GM12891 (cell line): ENCODE measurements around the gene HIGD2A.
"Not testable (repeated sequence)": the region's sequence is repeated elsewhere in the genome, so short reads cannot be mapped to it uniquely, and the experiment has no call there.

Experiments
- DNase-seq: peaks from one replicate; pipeline ENCODE4 v3.0.0; 2011; ENCODE audit warnings: low spot score; ENCODE audit not compliant: insufficient read length
- FAIRE-seq: peaks from 2 replicates; lab custom pipeline; 2011; peaks lifted over from hg19 to GRCh38; lab: Jason Lieb, UNC
- PAX5 ChIP-seq: IDR thresholded peaks from 2 replicates; pipeline ENCODE4 v1.6.1; 2011; ENCODE audit warnings: low read length, moderate library complexity, mild to moderate bottlenecking; ENCODE audit not compliant: insufficient read depth, severe bottlenecking
- POLR2A ChIP-seq: IDR thresholded peaks from 2 replicates; pipeline ENCODE4 v1.6.1; 2011; ENCODE audit warnings: low read depth, low read length, control low read depth
- POLR2AphosphoS5 ChIP-seq: IDR thresholded peaks from 2 replicates; pipeline ENCODE4 v1.6.1; 2011; ENCODE audit warnings: low read depth, low read length, control low read depth
- POU2F2 ChIP-seq: IDR thresholded peaks from 2 replicates; pipeline ENCODE4 v1.6.1; 2011; ENCODE audit warnings: low read depth, mild to moderate bottlenecking, control low read depth, low read length, moderate library complexity
- SPI1 ChIP-seq: IDR thresholded peaks from 2 replicates; pipeline ENCODE4 v1.6.1; 2011; ENCODE audit warnings: low read depth, low read length, control low read depth
- TAF1 ChIP-seq: IDR thresholded peaks from 2 replicates; pipeline ENCODE4 v1.6.1; 2011; ENCODE audit warnings: low read depth, low read length, control low read depth

Gene HIGD2A

GRCh38 chr5:176405656-176406435 lies 17.3 kb downstream of the HIGD2A start:
- no peak for TF ChIP-seq SPI1
- TF ChIP-seq POLR2AphosphoS5: no peak
- no peak for TF ChIP-seq POLR2A
- no peak for TF ChIP-seq POU2F2
- TF ChIP-seq PAX5: no peak
- no peak for TF ChIP-seq TAF1
- FAIRE-seq (no peak), DNase-seq (no peak)

GRCh38 chr5:176406436-176407052 lies 18.0 kb downstream of the HIGD2A start:
- FAIRE-seq: no peak
- no peak for TF ChIP-seq POLR2AphosphoS5
- no peak for TF ChIP-seq POLR2A
- no peak for TF ChIP-seq PAX5
- no peak for TF ChIP-seq SPI1
- TF ChIP-seq TAF1: no peak
- no peak for DNase-seq

GRCh38 chr5:176407456-176408251 lies 19.1 kb downstream of the HIGD2A start:
- no peak for TF ChIP-seq TAF1
- TF ChIP-seq SPI1: no peak
- TF ChIP-seq POU2F2: no peak
- FAIRE-seq (no peak), DNase-seq (no peak)

- DNase-seq, FAIRE-seq: not testable (repeated sequence)
Observed at GRCh38 chr5:176408252-176408573, 19.7 kb downstream of the HIGD2A start.

GRCh38 chr5:176408590-176408989 lies 20.0 kb downstream of the HIGD2A start:
- no peak for FAIRE-seq
- no peak for DNase-seq
- TF ChIP-seq PAX5: no peak
- no peak for TF ChIP-seq TAF1
- no peak for TF ChIP-seq SPI1
- TF ChIP-seq POLR2A: no peak
- no peak for TF ChIP-seq POU2F2
- TF ChIP-seq POLR2AphosphoS5: no peak

- FAIRE-seq: no peak
- no peak for TF ChIP-seq POLR2AphosphoS5
- no peak for TF ChIP-seq PAX5
- TF ChIP-seq POLR2A: no peak
- TF ChIP-seq SPI1: no peak
- no peak for TF ChIP-seq POU2F2
- no peak for TF ChIP-seq TAF1
- no peak for DNase-seq
Observed at GRCh38 chr5:176409765-176410164, 21.2 kb downstream of the HIGD2A start.

DNA sequence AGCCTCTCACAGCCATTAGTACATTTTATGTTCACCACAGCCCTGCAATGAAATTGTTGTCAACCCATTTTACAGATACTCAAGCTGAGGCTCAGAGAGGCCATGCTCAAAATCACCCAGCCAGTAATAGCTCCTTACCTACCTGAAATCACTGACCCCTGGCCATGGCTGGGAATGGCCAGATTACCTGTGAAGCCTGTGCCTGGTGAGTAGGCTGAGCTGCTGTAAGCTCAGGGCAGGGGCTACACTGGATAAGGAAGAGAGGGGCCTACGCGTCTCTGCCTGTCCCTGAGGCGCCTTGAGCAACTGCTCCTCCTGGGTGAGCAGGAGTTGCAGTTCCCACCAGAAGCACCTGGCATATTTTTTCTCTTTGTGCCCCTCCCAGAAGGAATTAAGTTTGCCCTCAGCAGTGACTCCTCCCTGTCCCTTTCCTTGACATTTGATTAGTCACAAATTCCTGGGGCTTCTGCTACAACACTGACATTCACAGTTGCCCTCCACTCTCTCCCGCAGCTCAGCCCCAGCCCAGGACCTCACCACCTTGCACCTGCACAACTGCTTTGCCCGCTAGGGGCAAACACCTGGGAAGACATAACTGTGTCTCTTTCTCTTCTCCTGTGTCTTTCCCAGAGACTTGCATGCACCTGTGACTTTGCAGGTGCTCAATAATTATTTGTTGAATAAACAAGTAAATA lies 22.1 kb downstream of the HIGD2A start:
- no peak for FAIRE-seq
- TF ChIP-seq POLR2AphosphoS5 (no peak), POLR2A (no peak), PAX5 (no peak), SPI1 (no peak), TAF1 (no peak), POU2F2 (no peak)

DNA sequence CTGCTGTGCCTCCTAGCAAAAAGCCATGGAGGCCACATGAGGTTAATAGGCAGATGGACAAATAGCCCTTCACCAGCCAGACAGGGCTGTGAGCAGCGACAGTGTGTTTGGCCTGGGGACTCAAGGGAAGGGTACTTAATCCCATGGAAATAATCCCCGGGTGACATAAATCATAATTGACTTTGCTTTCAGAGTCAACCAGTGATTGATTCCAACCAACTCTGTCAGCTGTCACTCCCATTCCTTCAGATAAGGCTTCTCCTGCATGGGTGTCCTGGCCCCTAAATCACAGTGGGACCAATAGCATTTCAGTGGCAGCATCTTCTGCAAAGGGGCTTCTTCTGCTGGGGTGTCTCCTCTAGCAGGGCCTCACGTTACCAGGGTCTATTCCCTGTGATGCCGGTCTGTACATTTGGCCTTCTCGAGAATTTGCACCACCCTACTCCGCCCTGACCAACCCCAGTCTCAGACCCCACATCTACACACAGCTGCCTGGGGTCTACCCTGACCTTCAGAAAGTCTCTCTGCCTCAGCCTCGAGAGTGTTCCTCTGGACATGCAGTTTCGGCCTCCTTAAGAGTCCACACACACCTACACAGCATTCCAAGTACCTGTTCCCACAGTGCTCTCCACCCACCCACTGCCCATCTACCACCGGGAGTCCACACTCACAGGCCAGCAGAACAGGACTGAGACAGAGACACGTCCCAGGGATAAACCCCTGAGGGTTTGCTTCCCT lies 24.1 kb downstream of the HIGD2A start:
- no peak for DNase-seq
- no peak for TF ChIP-seq SPI1
- no peak for TF ChIP-seq POLR2AphosphoS5
- no peak for TF ChIP-seq TAF1
- TF ChIP-seq POLR2A: no peak
- no peak for TF ChIP-seq PAX5
- no peak for TF ChIP-seq POU2F2
- no peak for FAIRE-seq

More for the DNA sequence above, 22.1 kb downstream of the HIGD2A start:
- DNase-seq: no peak

- DNase-seq (no peak), FAIRE-seq (no peak)
- TF ChIP-seq TAF1 (no peak), POU2F2 (no peak), PAX5 (no peak), POLR2A (no peak), POLR2AphosphoS5 (no peak)
Observed at GRCh38 chr5:176413255-176413565, 24.7 kb downstream of the HIGD2A start.
